ENCODE measurements around the gene NPTXR.

The NPTXR gene

DNA sequence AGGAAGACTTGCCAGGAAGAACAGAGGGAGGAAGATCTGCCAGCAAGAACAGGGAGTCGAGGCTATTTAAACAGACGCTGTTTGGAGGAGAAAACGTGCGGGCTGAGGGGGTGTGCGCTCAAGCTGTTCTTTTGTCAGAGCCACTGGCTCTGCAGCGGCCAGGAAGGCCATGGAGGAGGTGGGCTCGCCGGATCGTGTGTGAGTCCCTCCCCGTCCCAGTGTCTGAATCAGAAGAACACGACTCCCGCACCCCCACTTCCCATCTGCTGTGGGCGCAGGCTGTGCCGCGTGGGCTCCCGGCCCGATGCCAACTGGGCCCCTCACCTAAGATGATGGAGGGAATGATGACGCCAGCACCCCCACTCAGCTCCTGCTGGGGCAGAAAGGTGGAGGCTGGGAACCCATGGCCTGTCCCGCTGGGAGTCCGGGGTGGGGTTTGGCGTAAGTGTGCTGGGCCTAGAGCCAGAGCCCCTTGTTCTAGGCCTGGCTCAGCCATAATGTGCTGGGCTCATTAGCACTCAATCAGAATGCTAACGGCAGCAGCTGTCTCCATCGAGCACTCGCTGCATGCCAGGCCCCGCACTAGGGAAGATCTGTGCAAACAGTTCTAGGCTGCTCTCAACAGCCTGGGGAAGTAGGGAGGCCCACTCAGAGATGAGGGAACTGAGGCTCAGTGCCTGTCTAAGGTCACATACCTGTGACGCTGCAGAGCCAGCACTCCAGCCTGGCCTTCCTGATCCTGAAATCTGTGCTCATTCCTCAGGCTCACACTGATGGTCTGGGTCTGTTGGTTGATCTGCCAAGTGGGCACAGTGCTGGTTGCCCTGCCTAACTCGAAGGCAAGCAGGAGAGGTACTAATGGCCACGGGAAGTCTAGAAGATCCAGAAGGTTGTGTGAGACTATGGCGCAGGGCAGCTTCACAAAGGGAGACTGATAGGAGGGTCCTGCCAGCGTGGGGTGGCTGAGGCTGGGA lies 11.5 kb downstream of the NPTXR start:
- no peak for DNase-seq
- H3K4me1 ChIP-seq (ENCODE audit: control extremely low read depth in 1 of 4, control insufficient read depth in 4 of 4, insufficient read depth in 4 of 4, low read length in 3 of 4), result no peaks in the 10 kb centered on the region
- peaks cover 0 to 6% (median 0%) of the 10 kb centered on the region in 5 experiments for H3K27me3 ChIP-seq (replicated peaks in 2 of 5; ENCODE audit: control insufficient read depth in 4 of 5, insufficient read depth in 5 of 5, low read length in 4 of 5)
- H3K36me3 ChIP-seq (ENCODE audit: control insufficient read depth in 4 of 4, insufficient read depth in 4 of 4, low read length in 3 of 4), result no peaks in the 10 kb centered on the region
- WGBS (ENCODE audit: insufficient coverage), result 96% methylated on average over 24 of the region's 30 CpGs
- no peaks in the 10 kb centered on the region for H3K9me3 ChIP-seq (ENCODE audit: control extremely low read depth in 1 of 5, control insufficient read depth in 4 of 5, insufficient read depth in 2 of 5, low read depth in 1 of 5, low read length in 4 of 5)
- H3K27ac ChIP-seq (ENCODE audit: insufficient read depth in 1 of 2, low read depth in 1 of 2, low read length in 2 of 2, poor library complexity in 1 of 2, severe bottlenecking in 2 of 2), result no peak overlapping the region
- POLR2A ChIA-PET, result no interaction called here
- H3K4me3 ChIP-seq (ENCODE audit: control insufficient read depth in 1 of 7, extremely low read depth in 1 of 7, insufficient read depth in 4 of 7, low read depth in 2 of 7, low read length in 6 of 7), result no peak overlapping the region
- CTCF ChIA-PET, result no interaction called here

DNA sequence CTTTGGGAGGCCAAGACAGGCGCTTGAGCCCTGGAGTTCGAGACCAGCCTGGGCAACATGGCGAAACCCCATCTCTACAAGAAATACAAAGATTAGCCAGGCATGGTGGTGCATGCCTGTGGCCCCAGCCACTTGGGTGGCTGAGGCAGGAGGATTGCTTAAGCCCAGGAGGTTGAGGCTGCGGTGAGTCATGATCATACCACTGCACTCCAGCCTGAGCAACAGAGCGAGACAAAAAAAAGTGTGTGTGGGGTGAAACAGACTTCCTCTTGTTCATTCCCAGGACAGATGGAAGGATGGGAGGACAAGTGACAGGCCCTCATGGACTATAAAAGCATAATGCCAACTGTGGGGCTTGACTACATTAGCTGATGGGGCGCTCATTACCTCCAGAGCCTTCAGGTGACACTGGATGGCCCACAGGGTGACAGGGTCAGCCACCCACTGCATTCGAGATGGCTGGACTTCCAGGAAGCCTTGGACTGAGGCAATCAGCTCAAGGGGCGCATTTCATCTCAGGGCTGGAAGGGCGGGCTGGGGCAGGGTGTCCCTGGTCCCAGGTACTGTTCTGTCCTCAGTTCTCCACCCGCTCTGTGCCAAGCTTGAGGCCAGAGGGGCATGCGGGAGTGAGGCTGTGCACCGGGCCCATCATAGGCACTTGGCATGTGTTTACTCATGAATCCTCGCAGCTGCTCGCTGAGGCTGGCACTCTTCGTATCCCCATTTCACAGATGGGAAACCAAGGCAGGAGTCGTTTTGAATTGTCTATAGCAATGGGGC lies 12.5 kb downstream of the NPTXR start:
- H3K4me1 ChIP-seq (ENCODE audit: control extremely low read depth in 1 of 4, control insufficient read depth in 4 of 4, insufficient read depth in 4 of 4, low read length in 3 of 4), result no peaks in the 10 kb centered on the region
- H3K36me3 ChIP-seq (ENCODE audit: control insufficient read depth in 4 of 4, insufficient read depth in 4 of 4, low read length in 3 of 4), result no peaks in the 10 kb centered on the region
- ChIA-PET POLR2A (no interaction called here), CTCF (no interaction called here)
- DNase-seq, result peak in 2 of 3 donors; percentile 28 to 31
- 96% methylated on average over 13 of the region's 16 CpGs for WGBS (ENCODE audit: insufficient coverage)
- no peak overlapping the region for H3K4me3 ChIP-seq (ENCODE audit: control insufficient read depth in 1 of 7, extremely low read depth in 1 of 7, insufficient read depth in 4 of 7, low read depth in 2 of 7, low read length in 6 of 7)
- H3K27me3 ChIP-seq (replicated peaks in 2 of 5; ENCODE audit: control insufficient read depth in 4 of 5, insufficient read depth in 5 of 5, low read length in 4 of 5), result peaks cover 0 to 2% (median 0%) of the 10 kb centered on the region in 5 experiments
- H3K27ac ChIP-seq (ENCODE audit: insufficient read depth in 1 of 2, low read depth in 1 of 2, low read length in 2 of 2, poor library complexity in 1 of 2, severe bottlenecking in 2 of 2), result no peak overlapping the region
- H3K9me3 ChIP-seq (ENCODE audit: control extremely low read depth in 1 of 5, control insufficient read depth in 4 of 5, insufficient read depth in 2 of 5, low read depth in 1 of 5, low read length in 4 of 5), result no peaks in the 10 kb centered on the region

DNA sequence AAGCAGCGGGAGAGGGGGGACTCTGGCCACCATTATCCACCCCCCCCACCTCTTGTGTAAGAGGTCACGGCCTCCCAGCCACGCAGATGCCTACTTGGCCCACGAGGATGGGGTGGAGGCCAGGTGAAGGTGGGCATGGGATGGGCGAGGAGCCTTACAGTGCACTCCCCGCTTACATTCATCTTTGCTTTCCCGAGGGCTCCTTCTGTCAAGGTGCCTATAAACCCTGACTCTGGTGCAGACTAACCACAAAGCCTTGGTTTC lies 13.1 kb downstream of the NPTXR start:
- no peak for DNase-seq
- Histone ChIP-seq H3K4me1 (ENCODE audit: control extremely low read depth in 1 of 4, control insufficient read depth in 4 of 4, insufficient read depth in 4 of 4, low read length in 3 of 4) (no peaks in the 10 kb centered on the region), H3K27me3 (replicated peaks in 2 of 5; ENCODE audit: control insufficient read depth in 4 of 5, insufficient read depth in 5 of 5, low read length in 4 of 5) (peaks cover 0 to 2% (median 0%) of the 10 kb centered on the region in 5 experiments), H3K9me3 (ENCODE audit: control extremely low read depth in 1 of 5, control insufficient read depth in 4 of 5, insufficient read depth in 2 of 5, low read depth in 1 of 5, low read length in 4 of 5) (no peaks in the 10 kb centered on the region), H3K27ac (ENCODE audit: insufficient read depth in 1 of 2, low read depth in 1 of 2, low read length in 2 of 2, poor library complexity in 1 of 2, severe bottlenecking in 2 of 2) (no peak overlapping the region), H3K4me3 (ENCODE audit: control insufficient read depth in 1 of 7, extremely low read depth in 1 of 7, insufficient read depth in 4 of 7, low read depth in 2 of 7, low read length in 6 of 7) (no peak overlapping the region), H3K36me3 (ENCODE audit: control insufficient read depth in 4 of 4, insufficient read depth in 4 of 4, low read length in 3 of 4) (no peaks in the 10 kb centered on the region)
- ChIA-PET POLR2A (no interaction called here), CTCF (no interaction called here)
- WGBS (ENCODE audit: insufficient coverage), result 96% methylated on average over 5 of the region's 7 CpGs

GRCh38 chr22:38830026-38830844 lies 13.6 kb downstream of the NPTXR start:
- ChIA-PET POLR2A (no interaction called here), CTCF (no interaction called here)
- 90% methylated on average over 13 of the region's 17 CpGs for WGBS (ENCODE audit: insufficient coverage)
- no peak overlapping the region for H3K4me3 ChIP-seq (ENCODE audit: control insufficient read depth in 1 of 7, extremely low read depth in 1 of 7, insufficient read depth in 4 of 7, low read depth in 2 of 7, low read length in 6 of 7)
- H3K36me3 ChIP-seq (ENCODE audit: control insufficient read depth in 4 of 4, insufficient read depth in 4 of 4, low read length in 3 of 4), result no peaks in the 10 kb centered on the region
- peaks cover 0 to 2% (median 0%) of the 10 kb centered on the region in 5 experiments for H3K27me3 ChIP-seq (replicated peaks in 2 of 5; ENCODE audit: control insufficient read depth in 4 of 5, insufficient read depth in 5 of 5, low read length in 4 of 5)
- DNase-seq, result no peak
- H3K27ac ChIP-seq (ENCODE audit: insufficient read depth in 1 of 2, low read depth in 1 of 2, low read length in 2 of 2, poor library complexity in 1 of 2, severe bottlenecking in 2 of 2), result no peak overlapping the region
- H3K9me3 ChIP-seq (ENCODE audit: control extremely low read depth in 1 of 5, control insufficient read depth in 4 of 5, insufficient read depth in 2 of 5, low read depth in 1 of 5, low read length in 4 of 5), result no peaks in the 10 kb centered on the region
- H3K4me1 ChIP-seq (ENCODE audit: control extremely low read depth in 1 of 4, control insufficient read depth in 4 of 4, insufficient read depth in 4 of 4, low read length in 3 of 4), result no peaks in the 10 kb centered on the region

- WGBS (ENCODE audit: insufficient coverage), result 94% methylated on average over 4 of the region's 4 CpGs
- Histone ChIP-seq H3K4me3 (ENCODE audit: control insufficient read depth in 1 of 7, extremely low read depth in 1 of 7, insufficient read depth in 4 of 7, low read depth in 2 of 7, low read length in 6 of 7) (no peak overlapping the region), H3K27me3 (replicated peaks in 2 of 5; ENCODE audit: control insufficient read depth in 4 of 5, insufficient read depth in 5 of 5, low read length in 4 of 5) (peaks cover 0 to 2% (median 0%) of the 10 kb centered on the region in 5 experiments), H3K36me3 (ENCODE audit: control insufficient read depth in 4 of 4, insufficient read depth in 4 of 4, low read length in 3 of 4) (no peaks in the 10 kb centered on the region), H3K27ac (ENCODE audit: insufficient read depth in 1 of 2, low read depth in 1 of 2, low read length in 2 of 2, poor library complexity in 1 of 2, severe bottlenecking in 2 of 2) (no peak overlapping the region), H3K9me3 (ENCODE audit: control extremely low read depth in 1 of 5, control insufficient read depth in 4 of 5, insufficient read depth in 2 of 5, low read depth in 1 of 5, low read length in 4 of 5) (no peaks in the 10 kb centered on the region), H3K4me1 (ENCODE audit: control extremely low read depth in 1 of 4, control insufficient read depth in 4 of 4, insufficient read depth in 4 of 4, low read length in 3 of 4) (no peaks in the 10 kb centered on the region)
- POLR2A ChIA-PET, result no interaction called here
- no peak for DNase-seq
- CTCF ChIA-PET, result interaction anchor here (1.2 to 1.4 kb wide), 2 partner anchors 14 to 24 kb away, joined by 3 to 4 read pairs; no protein-coding TSS in a partner anchor
Measured at GRCh38 chr22:38829485-38829884, 14.3 kb downstream of the NPTXR start.

- peaks cover 0 to 2% (median 0%) of the 10 kb centered on the region in 5 experiments for H3K27me3 ChIP-seq (replicated peaks in 2 of 5; ENCODE audit: control insufficient read depth in 4 of 5, insufficient read depth in 5 of 5, low read length in 4 of 5)
- no peak overlapping the region for H3K4me3 ChIP-seq (ENCODE audit: control insufficient read depth in 1 of 7, extremely low read depth in 1 of 7, insufficient read depth in 4 of 7, low read depth in 2 of 7, low read length in 6 of 7)
- no peaks in the 10 kb centered on the region for H3K4me1 ChIP-seq (ENCODE audit: control extremely low read depth in 1 of 4, control insufficient read depth in 4 of 4, insufficient read depth in 4 of 4, low read length in 3 of 4)
- no peaks in the 10 kb centered on the region for H3K36me3 ChIP-seq (ENCODE audit: control insufficient read depth in 4 of 4, insufficient read depth in 4 of 4, low read length in 3 of 4)
- 96% methylated on average over 7 of the region's 10 CpGs for WGBS (ENCODE audit: insufficient coverage)
- DNase-seq, result no peak
- ChIA-PET POLR2A (no interaction called here), CTCF (interaction anchor here (0.8 to 1.7 kb wide), 5 partner anchors 10 to 174 kb away, joined by 3 to 6 read pairs (median 3); no protein-coding TSS in a partner anchor)
- no peak overlapping the region for H3K27ac ChIP-seq (ENCODE audit: insufficient read depth in 1 of 2, low read depth in 1 of 2, low read length in 2 of 2, poor library complexity in 1 of 2, severe bottlenecking in 2 of 2)
- H3K9me3 ChIP-seq (ENCODE audit: control extremely low read depth in 1 of 5, control insufficient read depth in 4 of 5, insufficient read depth in 2 of 5, low read depth in 1 of 5, low read length in 4 of 5), result no peaks in the 10 kb centered on the region
Measured at GRCh38 chr22:38828616-38829205, 15.1 kb downstream of the NPTXR start.
